Right kidney (tissue), 1 donor: ENCODE measurements around the gene PRKD3.
"Not testable (repeated sequence)": the region's sequence is repeated elsewhere in the genome, so short reads cannot be mapped to it uniquely, and the experiment has no call there.

Source experiments
- DNase-seq: peaks from one replicate; pipeline ENCODE4 v3.0.0-alpha.2; 2016

PRKD3 gene

DNA sequence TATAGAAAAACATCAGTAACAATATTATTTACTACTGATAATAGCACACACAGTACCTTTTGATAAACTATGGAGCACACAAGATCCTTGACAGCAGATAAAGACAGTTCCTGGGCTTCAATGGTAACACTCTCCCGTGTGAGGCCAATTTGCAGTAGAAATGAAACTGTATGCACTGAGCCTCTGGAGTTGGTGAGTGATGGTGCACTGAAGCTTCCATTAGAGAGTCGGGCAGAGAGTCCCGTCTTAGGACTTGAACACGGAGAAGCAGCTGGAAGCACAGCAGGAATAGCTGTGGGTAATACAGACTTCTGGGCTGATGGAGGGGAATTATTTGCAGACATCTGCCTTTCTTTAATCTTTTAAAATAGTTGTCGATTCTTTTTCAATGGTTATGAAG, 8.5 kb downstream of the PRKD3 start:
- DNase-seq: no peak

DNA sequence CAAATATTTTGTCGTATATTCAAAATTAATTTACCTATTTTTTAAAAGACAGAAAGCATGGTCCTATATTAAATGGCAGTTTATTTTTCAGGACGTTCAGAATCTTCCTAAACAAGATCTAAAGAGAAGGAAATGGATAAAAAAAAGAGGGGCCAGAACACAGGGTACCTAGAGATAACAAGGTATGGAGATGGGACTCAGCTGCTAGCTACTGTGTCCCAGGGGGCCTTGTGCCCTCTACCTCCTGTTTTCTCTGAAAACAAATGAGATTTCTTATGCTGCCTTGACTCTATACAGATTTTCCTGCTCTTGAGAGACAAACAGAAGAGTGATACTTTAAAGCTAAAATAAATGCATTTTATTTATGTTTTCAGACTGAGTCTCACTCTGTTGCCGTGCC, 9.3 kb downstream of the PRKD3 start:
- DNase-seq: no peak

DNA sequence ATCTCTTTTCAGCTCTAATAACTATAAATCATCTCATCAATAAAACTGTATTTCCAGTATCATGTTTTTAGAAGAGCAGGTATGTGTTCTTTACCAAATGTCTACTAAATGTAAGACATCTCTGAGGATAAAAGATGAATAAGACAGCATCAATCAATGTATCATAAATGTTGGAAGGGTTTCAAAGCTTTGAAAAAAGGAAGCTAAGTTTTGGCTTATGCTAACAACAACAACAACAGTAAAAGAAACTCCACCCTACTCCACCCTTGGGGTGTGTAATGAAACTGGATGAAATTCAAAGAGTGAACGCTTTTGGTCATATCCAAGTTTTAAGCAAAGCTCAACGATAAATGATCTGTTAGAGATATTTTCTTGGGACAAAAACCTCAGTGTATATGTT, 17.1 kb downstream of the PRKD3 start:
- no peak for DNase-seq

DNA sequence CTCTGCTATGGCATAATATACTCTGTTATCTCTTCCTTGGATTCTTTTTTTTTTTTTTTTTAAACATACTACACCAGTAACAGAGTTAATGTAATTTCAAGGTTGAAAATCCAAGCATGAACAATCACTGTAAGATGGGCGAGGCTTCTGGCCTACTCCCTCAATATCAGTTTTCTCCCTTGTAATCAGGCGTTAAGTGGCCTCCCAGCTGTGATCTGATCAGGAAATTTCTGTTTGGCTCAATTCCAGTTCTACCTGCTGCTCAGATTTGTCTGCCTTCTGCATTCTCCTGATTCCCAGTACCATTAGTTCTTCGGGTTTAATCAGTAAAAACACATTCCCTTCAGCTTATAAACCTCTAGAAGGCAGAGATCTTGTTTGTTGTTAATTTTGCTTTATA, 18.6 kb downstream of the PRKD3 start:
- DNase-seq: no peak

DNA sequence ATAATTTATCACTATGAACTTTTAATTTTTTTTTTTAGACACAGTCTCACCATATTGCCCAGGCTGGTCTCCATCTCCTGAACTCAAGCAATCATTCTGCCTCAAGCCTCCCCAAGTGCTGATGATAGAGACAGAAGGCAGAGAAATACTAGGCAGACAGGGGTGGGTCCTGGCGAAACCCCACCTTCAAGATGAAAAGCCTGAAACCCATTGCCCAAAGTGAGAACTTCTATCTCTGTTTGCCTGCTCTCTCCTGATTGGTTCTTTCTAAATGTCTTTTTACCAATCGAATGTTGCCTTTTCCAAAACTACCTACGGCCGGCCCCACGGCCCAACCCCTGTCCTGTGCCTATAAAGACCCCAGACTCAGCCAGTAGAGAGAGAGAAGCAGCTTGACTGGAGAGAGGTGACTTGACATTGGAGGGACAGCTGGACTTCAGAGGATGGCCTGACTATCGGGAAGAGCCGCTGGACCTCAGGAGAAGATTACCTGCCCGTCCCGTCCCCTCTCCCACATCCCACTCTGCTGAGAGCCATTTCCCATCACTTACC, 21.9 kb downstream of the PRKD3 start:
- no peak for DNase-seq

DNA sequence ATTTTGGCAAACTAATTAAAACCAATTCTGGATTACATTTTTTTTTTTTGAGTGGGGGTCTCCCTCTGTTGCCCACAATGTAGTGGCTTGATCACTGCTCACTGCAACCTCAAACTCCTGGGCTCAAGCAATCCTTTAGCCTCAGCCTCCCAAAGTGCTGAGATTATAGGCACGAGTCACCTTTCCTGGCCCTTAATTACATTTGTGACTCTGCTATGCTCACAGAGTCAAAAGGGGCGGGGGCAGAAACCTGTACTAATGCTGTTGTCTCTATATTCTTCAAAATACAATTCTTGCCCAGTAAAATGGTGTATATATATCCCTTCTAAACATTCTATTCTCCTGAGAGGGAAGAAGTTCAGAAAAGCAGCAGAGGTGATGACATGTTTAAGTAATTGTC, 23.2 kb downstream of the PRKD3 start:
- DNase-seq: no peak

DNA sequence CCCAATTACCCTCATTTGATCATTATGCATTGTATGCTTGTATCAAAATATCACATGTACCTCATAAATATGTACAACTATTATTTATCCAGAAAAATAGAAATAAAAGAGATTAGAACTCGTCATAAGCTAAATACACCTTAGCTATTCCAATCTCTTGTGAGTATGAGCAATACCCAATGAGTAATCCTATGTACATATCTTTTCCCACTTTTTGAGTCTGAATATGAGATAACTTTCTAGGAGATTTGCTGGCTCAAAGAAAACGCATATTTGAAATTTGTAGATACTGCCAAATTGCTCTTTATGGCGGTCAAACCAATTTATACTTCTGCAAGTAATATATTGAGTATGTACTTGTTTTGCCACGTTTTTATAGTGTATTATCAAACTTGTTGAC, 24.1 kb downstream of the PRKD3 start:
- no peak for DNase-seq

DNA sequence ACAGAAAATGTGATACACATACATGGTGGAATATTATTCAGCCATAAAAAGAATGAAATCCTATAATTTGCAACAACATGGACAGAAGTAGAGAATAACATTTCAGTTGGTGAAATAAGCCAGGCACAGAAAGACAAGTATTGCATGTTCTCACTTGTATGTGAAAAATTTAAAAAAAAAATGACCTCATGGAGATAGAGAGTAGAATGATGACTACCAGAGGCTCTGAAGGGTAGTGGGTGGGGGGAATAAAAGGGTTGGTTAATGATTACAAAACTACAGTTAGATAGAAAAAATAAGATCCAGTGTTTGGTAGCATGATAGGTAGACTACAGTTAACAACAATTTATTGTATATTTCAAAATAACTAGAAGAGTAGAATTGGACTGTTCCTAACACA, 24.5 kb downstream of the PRKD3 start:
- DNase-seq: no peak

DNA sequence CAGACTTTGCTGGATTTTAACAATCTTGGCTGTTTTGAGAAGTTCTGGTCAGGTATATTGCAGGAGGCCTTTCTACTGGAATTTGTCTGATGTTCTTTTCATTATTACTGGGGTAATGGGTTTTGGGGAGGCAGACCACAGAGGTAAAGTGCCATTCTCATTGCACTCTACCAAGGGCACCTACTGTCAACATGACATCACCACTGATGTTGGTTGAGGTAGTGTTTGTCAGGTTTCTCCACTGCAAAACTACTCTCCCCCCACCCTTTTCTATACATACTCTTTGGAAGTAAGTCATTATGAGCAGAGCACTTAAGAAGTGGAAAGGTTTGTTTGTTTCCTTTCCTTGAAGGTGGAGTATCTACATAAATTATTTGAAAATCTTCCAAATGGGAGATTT, 27.0 kb downstream of the PRKD3 start:
- DNase-seq: no peak

DNA sequence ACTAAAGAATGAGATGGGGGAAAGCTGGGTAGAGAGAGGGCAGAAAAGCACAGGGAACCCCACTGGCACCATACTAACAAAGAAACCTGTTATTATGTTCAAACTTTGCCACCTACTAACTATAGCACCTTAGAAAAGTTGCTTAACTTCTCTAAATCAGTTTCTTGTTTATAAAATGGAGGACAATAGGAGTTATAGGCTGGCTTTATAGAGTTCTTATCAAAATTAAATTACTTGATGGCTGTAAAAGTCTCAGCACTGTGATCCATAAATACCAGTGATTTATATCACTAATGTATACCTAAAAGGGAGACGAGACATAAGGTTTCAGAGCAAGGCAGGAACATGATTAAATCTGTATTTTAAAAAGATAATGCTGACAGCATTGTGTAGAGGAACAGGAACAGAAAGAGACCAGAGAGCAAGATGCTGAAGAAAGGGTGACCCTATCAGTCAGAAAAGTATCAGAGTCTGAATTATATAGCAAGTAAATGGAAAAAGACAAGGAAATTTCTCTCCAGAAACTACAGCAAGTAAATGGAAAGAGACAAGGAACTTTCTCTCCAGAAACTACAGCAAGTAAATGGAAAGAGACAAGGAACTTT, 29.1 kb downstream of the PRKD3 start:
- DNase-seq: no peak

DNA sequence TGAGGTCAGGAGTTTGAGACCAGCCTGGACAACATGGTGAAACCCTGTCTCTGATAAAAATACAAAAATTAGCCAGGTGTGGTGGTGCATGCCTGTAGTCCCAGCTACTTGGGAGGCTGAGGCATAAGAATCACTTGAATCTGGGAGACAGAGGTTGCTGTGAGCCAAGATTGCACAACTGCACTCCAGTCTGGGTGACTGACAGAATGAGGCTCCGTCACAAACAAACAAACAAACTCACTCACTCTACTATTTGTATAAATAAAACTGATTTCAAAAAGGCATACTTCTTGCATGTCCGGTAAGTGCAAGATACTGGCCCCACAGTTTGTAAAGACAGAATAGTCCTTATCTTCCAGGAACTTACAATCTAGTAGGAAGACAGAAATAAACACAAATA, 29.8 kb downstream of the PRKD3 start:
- DNase-seq: not testable (repeated sequence)

DNA sequence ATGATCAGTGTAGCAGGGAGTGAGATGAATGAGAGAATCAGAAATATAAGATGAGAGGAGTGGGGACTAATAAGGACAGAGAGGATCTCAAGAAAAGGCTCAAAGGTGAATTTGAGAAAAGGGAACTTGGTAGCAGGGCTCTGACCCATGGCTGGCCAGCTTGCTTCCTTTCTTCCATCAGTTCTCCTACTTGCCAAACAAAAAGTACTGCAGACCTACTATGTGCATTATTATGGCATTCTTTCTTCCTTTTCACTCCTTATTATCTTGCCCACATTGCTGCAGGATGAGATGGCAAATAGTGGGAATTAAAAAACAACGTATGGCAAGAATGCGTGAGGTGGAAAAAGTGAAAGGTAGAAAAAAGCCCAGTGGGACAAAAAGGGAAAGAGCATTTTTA, 33.0 kb downstream of the PRKD3 start:
- DNase-seq: no peak

DNA sequence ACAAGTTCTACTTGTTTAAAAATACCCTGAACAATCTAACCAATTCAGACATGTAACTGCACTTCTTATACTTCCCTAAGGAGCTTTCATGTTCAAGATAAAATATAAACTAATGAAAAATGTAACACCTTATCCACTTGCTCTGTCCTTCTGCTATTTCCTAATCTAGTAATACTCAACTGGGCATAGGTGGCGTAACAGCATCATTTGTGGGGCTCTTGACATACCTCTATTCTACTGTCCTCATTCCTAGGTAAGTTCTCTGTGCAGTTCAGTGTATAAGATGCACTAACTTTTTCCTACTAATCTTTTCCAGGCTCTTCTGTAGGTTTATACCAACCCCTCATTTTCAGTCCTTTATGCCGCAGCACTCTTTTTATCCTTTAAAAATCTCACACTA, 36.7 kb downstream of the PRKD3 start:
- no peak for DNase-seq

DNA sequence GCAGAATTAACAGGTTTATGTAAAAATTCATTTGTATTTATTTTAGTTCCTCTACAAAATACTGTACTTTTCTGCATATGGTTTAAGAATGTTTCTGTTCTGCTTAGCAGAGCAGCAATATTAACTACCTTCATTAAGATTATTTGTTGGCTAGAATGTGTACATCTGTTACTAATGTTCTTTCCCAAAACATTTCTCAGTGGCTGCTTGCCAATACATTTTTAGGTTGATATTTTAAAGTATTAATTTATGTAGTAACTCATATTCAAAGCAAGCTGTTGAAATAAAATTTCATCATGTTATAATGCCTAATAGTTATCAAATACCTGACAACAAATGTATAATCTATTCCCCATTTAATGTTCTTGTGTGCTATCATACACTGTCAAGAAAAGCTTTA, 40.3 kb downstream of the PRKD3 start:
- no peak for DNase-seq

DNA sequence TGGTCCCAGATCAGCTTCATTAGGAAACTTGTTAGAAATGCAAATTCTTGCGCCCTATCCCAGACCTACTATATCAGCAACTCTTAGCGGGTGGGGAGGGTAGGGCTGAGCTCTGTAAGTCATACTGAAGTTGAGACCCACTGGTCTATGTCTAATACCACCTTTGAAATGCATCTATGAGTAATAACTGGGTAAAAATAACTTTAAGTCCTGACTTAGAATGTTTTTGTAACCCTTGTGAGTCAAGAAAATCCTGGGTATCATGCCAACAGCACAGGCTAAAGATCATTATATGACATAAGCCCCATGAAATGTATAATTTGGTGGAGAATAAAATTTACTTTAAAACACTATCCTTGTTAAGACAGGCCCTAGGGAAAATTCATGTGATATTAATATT, 41.4 kb downstream of the PRKD3 start:
- DNase-seq: no peak

DNA sequence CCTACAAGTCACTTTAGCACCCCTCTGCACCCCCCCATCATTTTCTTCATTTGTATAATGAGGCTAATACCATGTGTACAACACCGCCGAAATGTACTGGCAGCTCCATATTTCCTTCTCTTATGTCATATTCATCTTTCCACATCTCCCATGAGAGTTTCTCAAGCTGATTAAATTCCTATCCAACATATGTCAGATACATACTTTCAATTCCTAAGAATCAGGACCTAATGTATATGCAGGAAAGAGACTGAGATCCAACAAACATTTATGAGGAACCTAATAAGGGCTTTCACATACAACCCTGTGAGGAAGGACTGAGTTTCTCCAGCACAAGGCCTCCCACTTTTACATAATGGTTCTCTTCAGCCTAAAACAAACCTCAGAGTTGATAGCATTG, 41.9 kb downstream of the PRKD3 start:
- DNase-seq: no peak

DNA sequence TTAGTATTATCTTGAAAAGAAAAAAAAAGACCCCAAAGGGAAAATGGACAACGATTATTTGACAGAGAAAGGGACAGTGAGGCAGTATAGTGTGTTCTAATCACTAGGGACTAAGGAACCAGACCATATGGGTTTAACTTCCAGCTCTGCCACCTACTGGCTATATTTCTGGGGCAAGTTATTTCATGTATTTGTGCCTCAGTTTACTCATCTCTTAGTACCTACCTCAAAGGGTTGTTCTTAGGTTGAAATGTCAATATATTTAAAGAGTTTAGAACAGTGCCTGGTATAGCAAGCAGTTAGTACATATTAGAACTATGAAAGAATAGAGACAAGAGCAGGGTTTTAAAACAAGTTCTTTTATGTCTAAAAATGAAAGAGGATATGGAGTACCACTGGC, 42.7 kb downstream of the PRKD3 start:
- DNase-seq: no peak

DNA sequence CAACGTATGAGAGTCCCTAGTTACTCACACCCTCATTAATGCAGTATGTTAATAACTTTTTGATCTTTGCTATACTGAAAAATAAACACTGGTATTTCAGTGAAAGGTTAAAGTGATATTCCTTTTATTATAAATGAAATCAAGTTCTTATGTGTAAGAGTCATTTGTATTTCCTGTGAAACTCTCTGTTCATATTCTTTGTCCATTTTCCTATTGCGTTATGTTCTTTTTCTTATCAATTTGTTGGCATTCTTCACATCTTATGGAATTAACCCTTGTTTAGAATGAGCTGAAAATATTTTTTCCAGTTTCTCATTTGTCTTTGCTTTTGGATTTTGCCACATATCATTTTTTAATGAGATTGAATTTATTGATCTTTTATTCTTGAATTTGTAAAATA, 48.3 kb downstream of the PRKD3 start:
- DNase-seq: no peak
